Activated CD4-positive, alpha-beta T cell treated with anti-CD3 and anti-CD28 coated beads, Interleukin-2, amount 10 ng/mL, durations not matched to agents 24 days and 14 days (primary cell): ENCODE measurements around the gene FBXW4. TPM values are rescaled to one million over a fixed set of nuclear protein-coding genes. Genes with fewer than 3 reads are reported as not detected.

ENCODE experiments used
- DNase-seq: peaks from one replicate; pipeline ENCODE4 v3.0.0; 2022
- H3K27ac Mint-ChIP-seq: one replicate; pipeline ENCODE4 v1.8.0; 2022; ENCODE audit warnings: mild to moderate bottlenecking, mixed read lengths
- H3K27me3 Mint-ChIP-seq: one replicate; pipeline ENCODE4 v1.8.0; 2022; ENCODE audit warnings: mixed read lengths
- H3K36me3 Mint-ChIP-seq: one replicate; pipeline ENCODE4 v1.8.0; 2022; ENCODE audit warnings: low read depth, mild to moderate bottlenecking, mixed read lengths
- H3K4me1 Mint-ChIP-seq: one replicate; pipeline ENCODE4 v1.8.0; 2021; ENCODE audit warnings: mixed read lengths
- H3K4me3 Mint-ChIP-seq: one replicate; pipeline ENCODE4 v1.8.0; 2022; ENCODE audit warnings: mild to moderate bottlenecking, moderate library complexity, mixed read lengths
- H3K9me3 Mint-ChIP-seq: one replicate; pipeline ENCODE4 v1.8.0; 2021; ENCODE audit warnings: mixed read lengths
- intact Hi-C: fragments of 100-400 bp; cut with micrococcal nuclease; formaldehyde crosslinking; loops from one replicate; pipeline ENCODE4 v1.15.1; 2023
- total RNA-seq: library from RNA; stranded (reverse); gene quantifications from 2 replicates; pipeline ENCODE4 v1.2.3, GENCODE V29; 2022

Gene FBXW4
- total RNA-seq, 1 donor from 2014 or later = 32.0 TPM

DNA sequence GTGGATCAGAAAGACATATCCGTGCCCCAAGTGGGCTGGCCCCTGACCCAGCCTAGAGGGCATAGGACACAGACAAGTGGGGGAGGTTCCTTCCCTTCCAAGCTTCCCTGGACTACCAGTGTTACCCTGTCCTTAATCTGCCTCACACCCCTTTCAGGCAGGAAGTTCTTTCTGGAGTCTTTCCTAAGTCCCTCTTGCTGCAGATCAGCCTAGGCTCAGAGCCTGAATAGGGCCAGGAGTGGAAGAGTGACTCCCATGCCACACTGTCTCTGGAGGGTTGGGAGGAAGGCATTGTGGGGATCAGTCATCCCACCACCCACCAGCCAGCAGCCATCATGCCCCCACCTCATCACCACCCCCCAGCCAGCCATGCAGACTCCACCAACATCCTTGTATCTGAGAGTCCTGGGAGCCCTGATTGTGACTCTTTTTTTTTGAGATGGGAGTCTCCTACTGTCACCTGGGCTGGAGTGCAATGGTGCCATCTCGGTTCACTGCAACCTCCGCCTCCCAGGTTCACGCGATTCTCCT, 129.5 kb downstream of the FBXW4 start:
- Mint-ChIP-seq H3K4me1 (peaks cover 17% of the 10 kb centered on the region), H3K27me3 (peaks cover 50% of the 10 kb centered on the region), H3K36me3 (no peaks in the 10 kb centered on the region), H3K27ac (no peak overlapping the region), H3K4me3 (no peak overlapping the region), H3K9me3 (no peaks in the 10 kb centered on the region)
- intact Hi-C loops = no loop called here
- no peak for DNase-seq

DNA sequence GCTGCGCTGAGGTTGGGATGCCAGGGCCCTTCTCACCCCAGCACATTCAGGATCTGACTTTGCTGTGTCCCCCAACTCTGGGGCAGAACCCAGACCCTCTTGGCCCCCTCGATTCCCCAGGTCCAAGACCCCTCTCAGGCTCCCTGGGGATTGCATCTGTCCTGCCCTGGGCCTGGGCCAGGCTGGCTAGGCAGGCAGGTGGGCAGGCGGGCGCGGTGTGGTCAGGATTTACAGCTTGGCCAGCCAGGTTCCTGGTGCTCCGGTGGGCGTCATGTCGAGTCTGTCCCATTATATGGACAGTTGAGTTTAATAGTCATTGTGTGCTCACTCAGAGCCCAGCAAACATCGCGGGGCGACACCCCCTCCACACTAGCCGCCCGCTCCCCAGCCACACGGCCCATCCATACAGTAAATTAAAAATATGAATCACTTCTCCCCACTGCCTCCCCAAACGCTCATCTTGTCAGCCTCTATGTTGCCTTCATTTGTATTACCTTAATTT, 130.4 kb downstream of the FBXW4 start:
- peaks cover 12% of the 10 kb centered on the region for H3K4me1 Mint-ChIP-seq
- intact Hi-C loops = no loop called here
- H3K27me3 Mint-ChIP-seq = peaks cover 47% of the 10 kb centered on the region
- no peak overlapping the region for H3K27ac Mint-ChIP-seq
- no peaks in the 10 kb centered on the region for H3K36me3 Mint-ChIP-seq
- DNase-seq = no peak
- H3K4me3 Mint-ChIP-seq = no peak overlapping the region
- no peaks in the 10 kb centered on the region for H3K9me3 Mint-ChIP-seq

DNA sequence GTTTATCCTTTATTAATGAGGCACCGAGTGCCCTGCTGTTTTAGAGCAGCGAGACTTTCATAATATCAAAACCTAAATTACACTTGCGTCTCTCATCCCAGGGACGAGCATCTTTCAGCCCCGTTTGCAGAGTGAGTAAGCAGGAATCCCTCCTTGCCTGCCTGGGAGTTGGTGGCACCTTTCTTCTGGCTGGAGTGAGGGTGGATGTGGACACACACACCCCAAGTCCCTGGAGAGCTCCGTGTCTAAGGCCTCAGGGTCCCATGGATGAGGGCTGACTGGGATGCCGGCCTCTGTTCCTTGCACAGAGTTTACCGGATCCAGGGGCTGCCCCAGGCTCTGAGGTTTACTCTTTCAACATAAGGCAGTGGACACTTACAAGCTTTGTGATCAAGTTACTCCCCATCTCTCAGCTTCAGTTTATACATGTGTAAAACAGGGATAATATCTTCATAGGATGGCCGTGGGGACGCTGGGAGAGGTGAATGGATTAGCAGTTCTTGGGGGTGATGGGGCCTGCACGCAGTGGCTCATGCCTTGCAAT, 131.4 kb downstream of the FBXW4 start:
- Mint-ChIP-seq H3K27me3 (peaks cover 38% of the 10 kb centered on the region), H3K4me1 (peaks cover 14% of the 10 kb centered on the region), H3K4me3 (no peak overlapping the region), H3K27ac (no peak overlapping the region), H3K9me3 (no peaks in the 10 kb centered on the region), H3K36me3 (no peaks in the 10 kb centered on the region)
- intact Hi-C loops = no loop called here
- no peak for DNase-seq

DNA sequence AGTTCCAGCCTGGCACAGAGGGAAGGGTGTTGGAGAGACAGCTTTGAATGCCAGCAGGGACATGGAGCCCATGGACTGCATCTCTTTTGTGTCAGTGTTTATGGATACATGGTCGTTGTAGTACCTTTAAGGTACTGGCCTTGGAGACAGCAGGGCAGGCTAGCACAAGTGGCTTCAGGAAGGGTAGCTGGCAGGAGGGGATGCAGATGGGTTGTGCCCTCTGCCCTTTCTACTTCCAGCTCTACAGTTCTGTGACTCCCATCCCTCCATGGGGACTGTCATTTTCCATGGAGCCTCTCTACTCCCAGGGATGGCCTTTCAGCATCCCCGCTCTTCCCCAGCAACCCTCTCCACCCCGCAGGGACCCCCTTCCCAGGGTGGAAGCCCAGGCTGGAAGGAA, 132.0 kb downstream of the FBXW4 start:
- Mint-ChIP-seq H3K36me3 (no peaks in the 10 kb centered on the region), H3K9me3 (no peaks in the 10 kb centered on the region)
- DNase-seq = no peak

DNA sequence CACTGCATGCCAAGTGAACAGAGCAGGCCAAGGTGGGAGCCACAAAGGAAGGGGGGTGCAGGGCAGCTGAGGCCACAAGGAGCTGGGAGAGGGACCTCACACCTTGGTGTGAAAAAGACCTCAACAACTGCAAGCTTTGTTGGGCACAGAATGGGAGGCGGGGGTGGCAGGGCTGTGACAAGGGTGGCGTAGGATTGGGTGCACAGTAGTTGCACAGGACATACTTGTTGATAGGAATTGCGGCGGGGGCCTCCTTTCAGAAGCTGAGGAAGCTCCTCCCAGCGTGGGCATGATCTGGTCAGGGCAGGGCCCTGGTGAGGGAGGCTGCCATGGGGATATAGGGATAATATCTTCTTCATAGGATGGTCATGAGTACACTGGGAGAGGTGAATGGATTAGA, 132.7 kb downstream of the FBXW4 start:
- no peak for DNase-seq
- no peak overlapping the region for H3K27ac Mint-ChIP-seq
- intact Hi-C loops = no loop called here
- H3K36me3 Mint-ChIP-seq = no peaks in the 10 kb centered on the region
- H3K4me1 Mint-ChIP-seq = peaks cover 20% of the 10 kb centered on the region
- no peaks in the 10 kb centered on the region for H3K9me3 Mint-ChIP-seq
- H3K4me3 Mint-ChIP-seq = no peak overlapping the region
- peaks cover 25% of the 10 kb centered on the region for H3K27me3 Mint-ChIP-seq

More for the DNA sequence above, 132.0 kb downstream of the FBXW4 start:
- H3K4me1 Mint-ChIP-seq = peaks cover 19% of the 10 kb centered on the region
- H3K27me3 Mint-ChIP-seq = peaks cover 33% of the 10 kb centered on the region
- no peak overlapping the region for H3K27ac Mint-ChIP-seq
- no peak overlapping the region for H3K4me3 Mint-ChIP-seq
- intact Hi-C loops = no loop called here

DNA sequence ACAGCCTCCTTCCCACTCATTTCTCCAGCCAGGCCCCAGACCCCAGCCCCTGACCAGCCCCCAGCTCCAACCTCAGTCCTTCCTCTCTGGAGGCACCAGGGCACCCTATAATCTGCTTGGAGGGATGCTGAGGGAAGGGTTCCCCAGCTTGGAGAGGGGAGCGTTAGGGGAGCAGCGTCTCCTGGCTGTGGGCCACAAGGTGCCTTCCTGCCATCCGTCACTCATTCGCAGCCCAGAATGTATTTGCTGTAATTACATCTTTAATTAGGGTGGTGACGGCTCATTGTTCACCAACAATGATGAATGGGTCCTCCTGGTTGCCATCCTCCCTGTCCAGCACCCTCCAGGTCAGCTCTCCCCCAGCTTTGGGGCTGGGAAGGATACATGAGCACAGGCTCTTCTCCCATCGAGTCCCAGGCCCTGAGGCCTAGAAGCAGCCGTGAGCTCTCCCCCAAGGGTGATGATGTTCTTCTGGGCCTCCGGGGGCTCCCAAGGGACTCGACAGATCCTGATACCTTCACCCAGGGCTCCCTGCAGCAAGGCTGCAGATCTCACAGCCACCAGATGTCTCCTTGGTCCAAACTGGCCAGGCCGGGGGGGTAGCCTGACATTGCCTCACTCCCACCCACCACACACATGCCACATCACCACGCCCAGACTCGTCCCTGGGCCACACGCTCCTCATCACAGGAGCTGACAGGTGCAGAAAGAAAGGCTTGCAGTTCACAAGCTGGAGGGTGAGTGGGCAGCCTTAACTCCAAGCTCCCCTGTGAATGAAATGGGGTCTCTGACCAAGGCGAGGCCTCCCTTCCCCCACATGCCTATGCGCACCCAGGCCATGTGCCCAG, 133.7 kb downstream of the FBXW4 start:
- H3K9me3 Mint-ChIP-seq = no peaks in the 10 kb centered on the region
- no peak for DNase-seq
- no peaks in the 10 kb centered on the region for H3K36me3 Mint-ChIP-seq
- peaks cover 16% of the 10 kb centered on the region for H3K4me1 Mint-ChIP-seq
- intact Hi-C loops = no loop called here
- peaks cover 18% of the 10 kb centered on the region for H3K27me3 Mint-ChIP-seq
- H3K27ac Mint-ChIP-seq = no peak overlapping the region
- H3K4me3 Mint-ChIP-seq = no peak overlapping the region

Other genes starting within 250 kb of the FBXW4 start
- gene POLL, start 106.9 kb downstream of the FBXW4 start, total RNA-seq = 32.2 and 33.8 TPM in 2 replicates
- 5.4 and 6.4 TPM in 2 replicates for gene DPCD, start 106.8 kb downstream of the FBXW4 start, total RNA-seq
- gene FGF8, start 80.9 kb upstream of the FBXW4 start, total RNA-seq = 0.35 TPM in 1 of 2 replicates, not detected in the other
- gene NPM3, start 88.3 kb upstream of the FBXW4 start, total RNA-seq = 172 and 175 TPM in 2 replicates
- 99.9 and 102 TPM in 2 replicates for gene OGA, start 123.3 kb upstream of the FBXW4 start, total RNA-seq
- 2.3 and 3.5 TPM in 2 replicates for gene KCNIP2, start 148.6 kb upstream of the FBXW4 start, total RNA-seq